Pancreas (tissue), 10 donors: Measurements from ENCODE around the gene STX4. TPM values are rescaled to one million over a fixed set of nuclear protein-coding genes. Genes with fewer than 3 reads are reported as not detected.

Experiments
- ATAC-seq, 4 donors: fragments of 200-7000 bp; cut with Tn5 transposase; one replicate each; pipeline versions ENCODE4 v1.8.0 to v1.9.1; 2020; ENCODE audit warnings: mild to moderate bottlenecking in 4 of 4, moderate library complexity in 4 of 4
- DNase-seq, 6 donors: peaks; one replicate each; pipeline ENCODE4 v3.0.0-alpha.2; 2020
- FAIRE-seq: peaks from 2 replicates; lab custom pipeline; 2012; peaks lifted over from hg19 to GRCh38; lab: Jason Lieb, UNC
- H3K27ac ChIP-seq, 4 donors: fragments of 200-600 bp; sonication (generic); 1 replicate in 3 of 4; 2 replicates in 1 of 4; pipeline versions ENCODE4 v1.5.0 to v1.8.0; 2020
- H3K27me3 ChIP-seq, 4 donors: fragments of 200-600 bp; one replicate each; pipeline ENCODE4 v1.8.0; 2021
- H3K36me3 ChIP-seq, 3 donors: fragments of 200-600 bp; sonication (generic) in 1 of 3; one replicate each; pipeline versions ENCODE4 v1.5.0 to v1.8.0; 2020 to 2021
- H3K4me1 ChIP-seq, 3 donors: fragments of 200-600 bp; one replicate each; pipeline ENCODE4 v1.8.0; 2021
- H3K4me3 ChIP-seq, 4 donors: fragments of 200-600 bp; sonication (generic) in 2 of 4; one replicate each; pipeline versions ENCODE4 v1.5.0 to v1.8.0; 2020 to 2021
- H3K9me3 ChIP-seq, 4 donors: fragments of 200-600 bp; one replicate each; pipeline ENCODE4 v1.8.0; 2021
- WGBS, 2 donors: extraction: QIAGEN DNeasy Blood & Tissue Kit; methylation state at CpG; one replicate each; pipeline ENCODE4 v1.1.7; 2013; 5-methylcytosine and 5-hydroxymethylcytosine counted together
- intact Hi-C, 3 donors: fragments of 100-400 bp; cut with DNase I; formaldehyde crosslinking; loops; one replicate each; pipeline versions ENCODE4 v1.11.1 to v1.14.2; 2022
- polyA plus RNA-seq, 2 donors: library from polyadenylated mRNA; stranded (reverse); fragments of 200-250 nt; gene quantifications; one replicate each; pipeline ENCODE4 v1.2.3, GENCODE V29; 2013
- total RNA-seq, 6 donors: library from RNA; stranded (reverse); fragmentation: NEBNext Ultra II Directional in 4 of 6; extraction: Animal tissue kit (Norgen Biotek cat#: 25700) in 4 of 6; gene quantifications; one replicate each; pipeline versions ENCODE4 v1.2.1 to v1.2.4, GENCODE V29; 2021 to 2023
- TF ChIP-seq, protein P1 (sequence below), 4 donors: fragments of 200-600 bp; sonication (generic) in 3 of 4; IDR thresholded peaks; one replicate each; pipeline versions ENCODE4 v1.5.0 to v1.8.0; 2021; ENCODE audit warnings: antibody characterized with exemption in 4 of 4
- donor health status: healthy with polysubstance abuse.
- donor health status: DM: no; HTN: no; CAD: no; lungs with moderate emphysema.
- donor health status: DM: no; HTN: no; CAD: no.
- donor health status: control.
- donor health status: control.
- donor health status: Bipolar disorder and iron deficiency.
- donor health status: DM: yes; HTN: yes; CAD: no.
- donor health status: DM: no; HTN: no; CAD: no.
- donor health status: DM: no; HTN: no; CAD: no.
- donor health status: DM: yes; HTN: yes; CAD: no.

The STX4 gene
- total and polyA plus RNA-seq, 8 donors, result 22.2 to 94.4 (median 29.4) TPM

- no peak for FAIRE-seq
- Histone ChIP-seq H3K4me1 (no peaks in the 10 kb centered on the region), H3K27ac (no peak overlapping the region), H3K9me3 (no peaks in the 10 kb centered on the region), H3K4me3 (no peak overlapping the region), H3K27me3 (no peaks in the 10 kb centered on the region), H3K36me3 (peaks cover 0 to 19% (median 5%) of the 10 kb centered on the region in 3 donors)
- WGBS, 2 donors, result 81 to 88% methylated on average over 1 of the region's 1 CpG
- TF ChIP-seq, protein P1, sequence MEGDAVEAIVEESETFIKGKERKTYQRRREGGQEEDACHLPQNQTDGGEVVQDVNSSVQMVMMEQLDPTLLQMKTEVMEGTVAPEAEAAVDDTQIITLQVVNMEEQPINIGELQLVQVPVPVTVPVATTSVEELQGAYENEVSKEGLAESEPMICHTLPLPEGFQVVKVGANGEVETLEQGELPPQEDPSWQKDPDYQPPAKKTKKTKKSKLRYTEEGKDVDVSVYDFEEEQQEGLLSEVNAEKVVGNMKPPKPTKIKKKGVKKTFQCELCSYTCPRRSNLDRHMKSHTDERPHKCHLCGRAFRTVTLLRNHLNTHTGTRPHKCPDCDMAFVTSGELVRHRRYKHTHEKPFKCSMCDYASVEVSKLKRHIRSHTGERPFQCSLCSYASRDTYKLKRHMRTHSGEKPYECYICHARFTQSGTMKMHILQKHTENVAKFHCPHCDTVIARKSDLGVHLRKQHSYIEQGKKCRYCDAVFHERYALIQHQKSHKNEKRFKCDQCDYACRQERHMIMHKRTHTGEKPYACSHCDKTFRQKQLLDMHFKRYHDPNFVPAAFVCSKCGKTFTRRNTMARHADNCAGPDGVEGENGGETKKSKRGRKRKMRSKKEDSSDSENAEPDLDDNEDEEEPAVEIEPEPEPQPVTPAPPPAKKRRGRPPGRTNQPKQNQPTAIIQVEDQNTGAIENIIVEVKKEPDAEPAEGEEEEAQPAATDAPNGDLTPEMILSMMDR (IDR thresholded peaks at IDR 0.05), result no peak
- ATAC-seq, result no peak
- intact Hi-C loops, result no loop called here
- no peak for DNase-seq
Observed at GRCh38 chr16:31043352-31043751, 10.0 kb downstream of the STX4 start.

GRCh38 chr16:31043898-31044481, 10.6 kb downstream of the STX4 start:
- 92 to 96% methylated on average over 4 of the region's 4 CpGs for WGBS, 2 donors
- no peak for DNase-seq
- Histone ChIP-seq H3K36me3 (peaks cover 0 to 16% (median 3%) of the 10 kb centered on the region in 3 donors), H3K9me3 (no peaks in the 10 kb centered on the region), H3K27me3 (no peaks in the 10 kb centered on the region), H3K4me1 (no peaks in the 10 kb centered on the region), H3K27ac (no peak overlapping the region), H3K4me3 (no peak overlapping the region)
- intact Hi-C loops, result no loop called here
- no peak for ATAC-seq
- TF ChIP-seq, protein P1 (IDR thresholded peaks at IDR 0.05), result no peak
- FAIRE-seq, result no peak

DNA sequence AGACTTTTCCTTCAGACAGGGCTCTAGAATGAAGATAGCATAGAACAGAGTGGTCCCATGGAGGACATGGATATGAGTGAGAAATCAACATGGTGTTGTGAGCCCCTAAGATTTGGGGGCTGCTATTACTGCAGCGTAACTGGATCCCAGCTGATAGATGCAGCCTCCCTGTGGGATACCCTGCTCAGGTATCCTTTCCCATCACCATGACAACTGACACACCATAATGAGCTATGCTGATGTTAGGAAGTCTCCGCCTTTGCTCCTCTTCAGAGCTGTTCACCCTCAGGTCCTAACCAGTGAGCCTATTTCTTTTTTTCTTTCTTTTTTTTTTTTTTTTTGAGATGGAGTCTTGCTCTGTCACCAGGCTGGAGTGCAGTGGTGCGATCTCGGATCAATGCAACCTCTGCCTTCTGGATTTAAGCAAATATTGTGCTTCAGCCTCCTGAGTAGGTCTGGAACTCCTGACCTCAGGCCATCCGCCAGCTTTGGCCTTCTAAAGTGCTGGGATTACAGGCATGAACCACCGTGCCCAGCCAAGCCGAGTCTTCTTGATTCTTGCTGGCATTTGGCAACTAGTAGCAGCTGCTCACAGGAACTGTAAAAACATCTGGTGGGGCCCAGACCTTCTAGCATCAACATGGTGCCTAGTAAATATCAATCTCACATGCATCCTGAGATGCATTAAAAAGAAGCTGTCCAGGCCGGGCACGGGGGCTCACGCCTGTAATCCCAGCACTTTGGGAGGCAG, 17.1 kb downstream of the STX4 start:
- TF ChIP-seq, protein P1 (IDR thresholded peaks at IDR 0.05), result no peak

GRCh38 chr16:31052114-31052513, 18.8 kb downstream of the STX4 start:
- TF ChIP-seq, protein P1 (IDR thresholded peaks at IDR 0.05), result no peak
- no peaks in the 10 kb centered on the region for H3K4me1 ChIP-seq
- H3K9me3 ChIP-seq, result no peaks in the 10 kb centered on the region
- no peaks in the 10 kb centered on the region for H3K27me3 ChIP-seq
- WGBS, 2 donors, result 58 to 77% methylated on average over 2 of the region's 2 CpGs
- DNase-seq, result no peak
- no peaks in the 10 kb centered on the region for H3K36me3 ChIP-seq
- no peak overlapping the region for H3K27ac ChIP-seq
- FAIRE-seq, result no peak
- intact Hi-C loops, result no loop called here
- ATAC-seq, result peak in 3 of 4 donors; percentile 15 to 65 (median 64)
- no peak overlapping the region for H3K4me3 ChIP-seq

More for the DNA sequence above, 17.1 kb downstream of the STX4 start:
- DNase-seq, result no peak
- no peaks in the 10 kb centered on the region for H3K36me3 ChIP-seq
- no peaks in the 10 kb centered on the region for H3K4me1 ChIP-seq
- intact Hi-C loops, result no loop called here
- H3K27me3 ChIP-seq, result no peaks in the 10 kb centered on the region
- no peak overlapping the region for H3K4me3 ChIP-seq
- ATAC-seq, result no peak
- WGBS, 2 donors, result 67 to 81% methylated on average over 10 of the region's 10 CpGs
- no peaks in the 10 kb centered on the region for H3K9me3 ChIP-seq
- no peak overlapping the region for H3K27ac ChIP-seq
- no peak for FAIRE-seq

GRCh38 chr16:31055613-31056012, 22.3 kb downstream of the STX4 start:
- TF ChIP-seq, protein P1 (IDR thresholded peaks at IDR 0.05), result no peak
- no peak for FAIRE-seq
- WGBS, 2 donors, result 82 to 86% methylated on average over 4 of the region's 4 CpGs

More at GRCh38 chr16:31055613-31056012, 22.3 kb downstream of the STX4 start:
- Histone ChIP-seq H3K4me3 (no peak overlapping the region), H3K27me3 (no peaks in the 10 kb centered on the region), H3K9me3 (no peaks in the 10 kb centered on the region), H3K36me3 (no peaks in the 10 kb centered on the region), H3K27ac (no peak overlapping the region), H3K4me1 (no peaks in the 10 kb centered on the region)
- DNase-seq (no peak), ATAC-seq (no peak)
- intact Hi-C loops, result no loop called here
